Endothelial cell of umbilical vein (primary cell): ENCODE results near the gene SLC25A3. TPM values are rescaled to one million over a fixed set of nuclear protein-coding genes. Genes with fewer than 3 reads are reported as not detected.

Experiments used
- BruUV-seq: library from RNA; stranded (reverse); fragments of 400-500 nt; replicated peaks from 2 replicates; lab custom pipeline; 2021; lab: Mats Ljungman, UMichigan
- CTCF ChIA-PET: fragments of 300-600, 350-600 bp; sonication (Branson Sonifier 250); formaldehyde crosslinking; loops from one replicate; lab custom pipeline; 2021; ENCODE audit warnings: antibody characterized with exemption, inconsistent platforms; lab: Charles Lee
- POLR2A ChIA-PET: fragments of 300-600, 350-600 bp; sonication (Branson Sonifier 250); formaldehyde crosslinking; loops from one replicate; lab custom pipeline; 2021; ENCODE audit warnings: antibody characterized with exemption, inconsistent platforms; lab: Charles Lee
- DNase-seq: peaks from one replicate; pipeline ENCODE4 v3.0.0-alpha.2; 2011; ENCODE audit warnings: low read depth, low spot score
- FAIRE-seq: peaks from 2 replicates; lab custom pipeline; 2011; peaks lifted over from hg19 to GRCh38; lab: Jason Lieb, UNC
- H2AFZ ChIP-seq: 2 replicates; pipeline ENCODE4 v1.6.0; 2012; ENCODE audit warnings: low read depth, low read length, control low read depth, inconsistent platforms
- H3K27ac ChIP-seq: 2 replicates; pipeline ENCODE4 v1.5.1; 2011; ENCODE audit warnings: low read depth, mild to moderate bottlenecking, control low read depth, low read length, moderate library complexity; ENCODE audit not compliant: insufficient read depth
- H3K27me3 ChIP-seq, 2 experiments: 2 replicates each; pipeline versions ENCODE4 v1.6.0 to v1.6.1; 2011; ENCODE audit warnings: low read length in 2 of 2, mixed read lengths in 1 of 2; ENCODE audit not compliant: control insufficient read depth in 2 of 2, insufficient read depth in 2 of 2
- H3K36me3 ChIP-seq, 2 experiments: 2 replicates in 1 of 2; 3 replicates in 1 of 2; pipeline ENCODE4 v1.5.1; 2011; ENCODE audit warnings: low read length in 2 of 2, mild to moderate bottlenecking in 1 of 2, moderate library complexity in 1 of 2; ENCODE audit not compliant: control insufficient read depth in 2 of 2, insufficient read depth in 2 of 2; ENCODE audit errors: extremely low read depth in 1 of 2
- H3K4me1 ChIP-seq: 3 replicates; pipeline ENCODE4 v1.5.1; 2011; ENCODE audit warnings: mild to moderate bottlenecking, low read length; ENCODE audit not compliant: control insufficient read depth, insufficient read depth; ENCODE audit errors: extremely low read depth
- H3K4me2 ChIP-seq: 2 replicates; pipeline ENCODE4 v1.6.1; 2011; ENCODE audit warnings: low read length, control low read depth, mixed read lengths; ENCODE audit not compliant: insufficient read depth
- H3K4me3 ChIP-seq, 3 experiments: fragments of 200-600 bp in 1 of 3; sonication (generic), shearing (Covaris generic) in 1 of 3; replicated peaks in 1 of 3; 2 replicates each; pipeline ENCODE4 v1.5.1; 2011 to 2016; ENCODE audit warnings: control low read depth in 3 of 3, low read length in 3 of 3, mild to moderate bottlenecking in 2 of 3, inconsistent platforms in 1 of 3, low read depth in 1 of 3, moderate library complexity in 1 of 3; ENCODE audit not compliant: insufficient read depth in 1 of 3
- H3K79me2 ChIP-seq: 2 replicates; pipeline ENCODE4 v1.6.0; 2012; ENCODE audit warnings: low read length, inconsistent platforms; ENCODE audit not compliant: control insufficient read depth, insufficient read depth
- H3K9ac ChIP-seq: replicated peaks from 2 replicates; pipeline ENCODE3; 2011; ENCODE audit warnings: low read length, control low read depth; ENCODE audit not compliant: insufficient read depth; ENCODE audit errors: extremely low read depth
- H3K9me1 ChIP-seq: replicated peaks from 3 replicates; pipeline ENCODE4 v1.6.0; 2011; ENCODE audit warnings: mild to moderate bottlenecking, low read length; ENCODE audit not compliant: control insufficient read depth, insufficient read depth; ENCODE audit errors: extremely low read depth
- H3K9me3 ChIP-seq: replicated peaks from 2 replicates; pipeline ENCODE4 v1.5.1; 2012; ENCODE audit warnings: low read length, inconsistent platforms; ENCODE audit not compliant: control insufficient read depth, insufficient read depth
- H4K20me1 ChIP-seq: replicated peaks from 2 replicates; pipeline ENCODE3; 2011; ENCODE audit warnings: mild to moderate bottlenecking, low read length; ENCODE audit not compliant: control insufficient read depth, insufficient read depth; ENCODE audit errors: extremely low read depth
- EZH2 ChIP-seq: IDR thresholded peaks from 2 replicates; pipeline ENCODE4 v1.6.1; 2012; ENCODE audit warnings: borderline replicate concordance, low read depth, mild to moderate bottlenecking, moderate library complexity, low read length, inconsistent platforms; ENCODE audit not compliant: severe bottlenecking
- FOS ChIP-seq: IDR thresholded peaks from 2 replicates; pipeline ENCODE4 v1.6.1; 2011; ENCODE audit warnings: mild to moderate bottlenecking, low read length, moderate library complexity, borderline replicate concordance; ENCODE audit not compliant: insufficient read depth
- GATA2 ChIP-seq: IDR thresholded peaks from 2 replicates; pipeline ENCODE4 v1.7.0; 2011; ENCODE audit warnings: low read depth, mild to moderate bottlenecking, moderate library complexity, mixed read lengths, low read length; ENCODE audit not compliant: insufficient read length, insufficient read depth
- JUN ChIP-seq: IDR thresholded peaks from 2 replicates; pipeline ENCODE4 v1.6.1; 2011; ENCODE audit warnings: borderline replicate concordance, low read depth; ENCODE audit not compliant: insufficient read length, insufficient read depth
- MYC ChIP-seq: IDR thresholded peaks from one replicate; pipeline ENCODE4 v1.6.1; 2011; ENCODE audit warnings: mild to moderate bottlenecking, low read depth, low read length
- POLR2A ChIP-seq: IDR thresholded peaks from 2 replicates; pipeline ENCODE4 v1.6.1; 2012; ENCODE audit warnings: low read depth, mild to moderate bottlenecking, control low read depth, low read length
- POLR2AphosphoS5 ChIP-seq: IDR thresholded peaks from 2 replicates; pipeline ENCODE4 v1.6.1; 2012; ENCODE audit warnings: low read depth, mild to moderate bottlenecking, control low read depth, low read length, moderate library complexity; ENCODE audit not compliant: insufficient read depth
- dilution Hi-C: fragments of 300-500 bp; cut with MboI; formaldehyde crosslinking; loops from one replicate; pipeline ENCODE4 v1.15.0; 2019; ENCODE audit warnings: low sequenced_read_pairs; ENCODE audit not compliant: extremely low pct_ligation_motif_present
- intact Hi-C: fragments of 100-400 bp; cut with micrococcal nuclease; formaldehyde crosslinking; loops from one replicate; pipeline ENCODE4 v1.10.0; 2022
- polyA plus RNA-seq, 4 experiments: library from polyadenylated mRNA; depleted of rRNA in 3 of 4; stranded (reverse) in 3 of 4; unstranded in 1 of 4; fragments of >200 nt; gene quantifications; 2 replicates each; pipeline versions ENCODE4 v1.2.1 to v1.2.3, GENCODE V29; 2011 to 2012; ENCODE audit warnings: missing spikeins in 1 of 4
- total RNA-seq: library from RNA; stranded (reverse); gene quantifications from 2 replicates; pipeline ENCODE4 v1.2.3, GENCODE V29; 2021
- TF ChIP-seq, protein P1 (sequence below): IDR thresholded peaks from 2 replicates; pipeline ENCODE4 v1.6.1; 2011; ENCODE audit not compliant: insufficient read depth, insufficient read length
- TF ChIP-seq, protein P2 (sequence below), 2 donors: IDR thresholded peaks; 1 replicate in 1 of 2; 2 replicates in 1 of 2; pipeline ENCODE4 v1.5.1; 2011; ENCODE audit warnings: low read length in 2 of 2, mild to moderate bottlenecking in 2 of 2, moderate library complexity in 2 of 2, control low read depth in 1 of 2, inconsistent platforms in 1 of 2, low read depth in 1 of 2; ENCODE audit not compliant: insufficient read depth in 1 of 2; ENCODE audit errors: extremely low read depth in 1 of 2

Gene SLC25A3
- total and polyA plus RNA-seq, 2 donors (not counting 3 experiments of a cell fraction or from before 2014, with no cell fraction given) = 797 to 1,103 TPM

- Histone ChIP-seq H3K79me2 (no peaks in the 10 kb centered on the region), H3K9ac (no peak overlapping the region), H3K27me3 (no peaks in the 10 kb centered on the region), H4K20me1 (no peaks in the 10 kb centered on the region), H3K9me1 (no peaks in the 10 kb centered on the region), H3K4me2 (no peak overlapping the region), H3K27ac (no peak overlapping the region), H2AFZ (no peak overlapping the region), H3K9me3 (no peaks in the 10 kb centered on the region), H3K36me3 (no peaks in the 10 kb centered on the region), H3K4me3 (no peak overlapping the region), H3K4me1 (no peaks in the 10 kb centered on the region)
- no TSS peak for BruUV-seq
- ChIA-PET CTCF (interaction anchor here (0.9 to 1.6 kb wide), 3 partner anchors 10 to 12 kb away, joined by 3 read pairs; no protein-coding TSS in a partner anchor), POLR2A (no interaction called here)
- TF ChIP-seq MYC = no peak
- no peak for DNase-seq
- dilution Hi-C loops (no loop called here), intact Hi-C loops (no loop called here)
- no peak for FAIRE-seq
Measured at GRCh38 chr12:98580695-98581094, 12.8 kb upstream of the SLC25A3 start.

GRCh38 chr12:98581101-98581500 is 12.4 kb upstream of the SLC25A3 start:
- no peaks in the 10 kb centered on the region for H3K36me3 ChIP-seq
- intact Hi-C loops (no loop called here), dilution Hi-C loops (no loop called here)
- H4K20me1 ChIP-seq = no peaks in the 10 kb centered on the region
- FAIRE-seq = no peak
- DNase-seq = no peak
- H3K9ac ChIP-seq = no peak overlapping the region
- H3K27ac ChIP-seq = no peak overlapping the region
- H3K9me1 ChIP-seq = no peaks in the 10 kb centered on the region
- no peaks in the 10 kb centered on the region for H3K4me1 ChIP-seq
- H3K27me3 ChIP-seq = no peaks in the 10 kb centered on the region
- no peak overlapping the region for H3K4me3 ChIP-seq
- ChIA-PET POLR2A (no interaction called here), CTCF (interaction anchor here (0.9 to 1.6 kb wide), 4 partner anchors 10 to 14 kb away, joined by 3 to 7 read pairs (median 3); no protein-coding TSS in a partner anchor)
- H3K79me2 ChIP-seq = no peaks in the 10 kb centered on the region
- no peak overlapping the region for H2AFZ ChIP-seq
- H3K4me2 ChIP-seq = no peak overlapping the region
- TF ChIP-seq GATA2 (no peak), POLR2AphosphoS5 (no peak), MYC (no peak), EZH2 (no peak), JUN (no peak), FOS (no peak), POLR2A (no peak)
- TF ChIP-seq, protein P1, sequence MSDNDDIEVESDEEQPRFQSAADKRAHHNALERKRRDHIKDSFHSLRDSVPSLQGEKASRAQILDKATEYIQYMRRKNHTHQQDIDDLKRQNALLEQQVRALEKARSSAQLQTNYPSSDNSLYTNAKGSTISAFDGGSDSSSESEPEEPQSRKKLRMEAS = no peak
- TF ChIP-seq, protein P2, sequence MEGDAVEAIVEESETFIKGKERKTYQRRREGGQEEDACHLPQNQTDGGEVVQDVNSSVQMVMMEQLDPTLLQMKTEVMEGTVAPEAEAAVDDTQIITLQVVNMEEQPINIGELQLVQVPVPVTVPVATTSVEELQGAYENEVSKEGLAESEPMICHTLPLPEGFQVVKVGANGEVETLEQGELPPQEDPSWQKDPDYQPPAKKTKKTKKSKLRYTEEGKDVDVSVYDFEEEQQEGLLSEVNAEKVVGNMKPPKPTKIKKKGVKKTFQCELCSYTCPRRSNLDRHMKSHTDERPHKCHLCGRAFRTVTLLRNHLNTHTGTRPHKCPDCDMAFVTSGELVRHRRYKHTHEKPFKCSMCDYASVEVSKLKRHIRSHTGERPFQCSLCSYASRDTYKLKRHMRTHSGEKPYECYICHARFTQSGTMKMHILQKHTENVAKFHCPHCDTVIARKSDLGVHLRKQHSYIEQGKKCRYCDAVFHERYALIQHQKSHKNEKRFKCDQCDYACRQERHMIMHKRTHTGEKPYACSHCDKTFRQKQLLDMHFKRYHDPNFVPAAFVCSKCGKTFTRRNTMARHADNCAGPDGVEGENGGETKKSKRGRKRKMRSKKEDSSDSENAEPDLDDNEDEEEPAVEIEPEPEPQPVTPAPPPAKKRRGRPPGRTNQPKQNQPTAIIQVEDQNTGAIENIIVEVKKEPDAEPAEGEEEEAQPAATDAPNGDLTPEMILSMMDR (IDR thresholded peaks at IDR 0.05; ENCODE audit: extremely low read depth in 1 of 2, insufficient read depth in 1 of 2, low read depth in 1 of 2, low read length in 2 of 2) = no peak
- no peaks in the 10 kb centered on the region for H3K9me3 ChIP-seq
- no TSS peak for BruUV-seq
